Sigmoid colon (tissue), 4 donors: ENCODE results near the gene POLR2J2.
"Not testable (repeated sequence)": the region's sequence is repeated elsewhere in the genome, so short reads cannot be mapped to it uniquely, and the experiment has no call there.

ENCODE experiments used
- CTCF ChIP-seq, 4 experiments: fragments of 450-650 bp in 3 of 4; fragments of 200-600 bp in 1 of 4; IDR thresholded peaks; one replicate each; pipeline ENCODE4 v1.5.1; 2016 to 2019; ENCODE audit warnings: antibody characterized with exemption in 4 of 4, mild to moderate bottlenecking in 3 of 4, moderate library complexity in 2 of 4
- POLR2A ChIP-seq, 2 donors: fragments of 450-650 bp; IDR thresholded peaks; one replicate each; pipeline ENCODE4 v1.6.1; 2016; ENCODE audit warnings: antibody characterized with exemption in 2 of 2, mild to moderate bottlenecking in 2 of 2, moderate library complexity in 2 of 2
- POLR2AphosphoS5 ChIP-seq, 4 donors: sonication (generic); formaldehyde crosslinking; IDR thresholded peaks; one replicate each; pipeline ENCODE4 v1.6.1; 2017; ENCODE audit warnings: antibody characterized with exemption in 4 of 4

GRCh38 chr7:102689436-102690282, 18.2 kb upstream of the POLR2J2 start:
- not testable (repeated sequence) for TF ChIP-seq CTCF, POLR2A, POLR2AphosphoS5 (IDR thresholded peaks at IDR 0.05)
